HG03378 (cell line): ENCODE data around the gene USP7.
A peak's percentile ranks its signal among the peaks of the same experiment; 100 is the strongest.
"Not testable (repeated sequence)": the region's sequence is repeated elsewhere in the genome, so short reads cannot be mapped to it uniquely, and the experiment has no call there.

ENCODE experiments used
- ATAC-seq: cut with Tn5 transposase; IDR thresholded peaks from one replicate; pipeline ENCODE4 v1.9.1; 2021; ENCODE audit warnings: mild to moderate bottlenecking, moderate library complexity; ENCODE audit not compliant: unreplicated experiment

USP7 gene

DNA sequence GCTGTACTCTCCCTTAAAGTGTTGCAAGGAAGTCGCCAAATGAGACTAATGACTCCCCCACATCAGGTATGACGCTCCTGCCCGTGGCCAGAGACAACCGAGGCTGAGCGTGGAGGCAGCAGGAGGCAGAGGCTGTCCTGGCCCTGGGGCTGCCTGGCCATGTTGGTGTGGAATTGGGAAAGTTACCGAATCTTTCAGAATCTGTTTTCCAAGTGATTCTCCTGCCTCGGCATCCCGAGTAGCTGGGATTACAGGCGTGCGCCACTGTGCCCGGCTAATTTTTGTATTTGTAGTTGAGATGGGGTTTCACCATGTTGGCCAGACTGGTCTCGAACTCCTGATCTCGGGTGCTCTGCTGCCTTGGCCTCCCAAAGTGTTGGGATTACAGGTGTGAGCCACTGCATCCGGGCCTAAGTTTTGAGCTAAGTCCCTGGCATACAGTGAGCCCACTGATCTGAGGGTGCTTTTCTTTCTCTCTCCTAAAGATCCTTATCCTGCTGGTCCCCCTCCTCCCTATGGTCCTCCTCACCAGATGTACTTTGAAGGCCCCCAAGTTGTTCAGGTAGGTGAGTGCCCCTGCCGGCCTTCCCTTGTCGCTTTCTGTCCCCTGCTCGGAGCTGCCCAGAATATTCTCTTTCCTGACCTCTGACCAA, 80.9 kb downstream of the USP7 start:
- no peak for ATAC-seq

GRCh38 chr16:8882041-8882617, 81.6 kb downstream of the USP7 start, which contains the start of gene LITAFD:
LITAFD (plus strand) TSS chr16:8882351; CDS start chr16:8884356, 2,005 bp downstream.
- no peak for ATAC-seq

GRCh38 chr16:8880839-8881510, 82.7 kb downstream of the USP7 start:
- ATAC-seq: no peak

DNA sequence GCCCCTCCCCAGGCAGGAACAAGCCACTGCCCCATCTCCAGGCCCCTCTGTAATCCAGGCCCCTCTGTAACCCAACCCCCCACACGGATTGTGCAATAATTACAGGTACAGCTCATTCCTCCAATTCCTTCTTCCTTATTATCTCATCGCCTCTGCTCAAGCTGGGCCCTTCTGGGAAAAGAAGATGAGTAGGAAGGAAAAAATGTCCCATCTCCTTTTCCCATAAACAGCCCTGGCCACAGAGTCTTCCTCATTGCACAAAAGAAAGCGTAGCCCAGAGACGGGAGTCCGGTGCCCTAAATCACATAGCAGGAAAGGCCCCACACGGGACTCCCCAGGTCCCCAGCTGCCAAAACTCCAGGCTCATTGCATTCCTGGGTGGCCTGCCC, 85.2 kb downstream of the USP7 start:
- ATAC-seq: no peak

GRCh38 chr16:8877894-8878522, 85.7 kb downstream of the USP7 start:
- ATAC-seq: no peak

GRCh38 chr16:8875317-8875716, 88.4 kb downstream of the USP7 start:
- not testable (repeated sequence) for ATAC-seq

GRCh38 chr16:8874388-8874787, 89.3 kb downstream of the USP7 start:
- no peak for ATAC-seq

DNA sequence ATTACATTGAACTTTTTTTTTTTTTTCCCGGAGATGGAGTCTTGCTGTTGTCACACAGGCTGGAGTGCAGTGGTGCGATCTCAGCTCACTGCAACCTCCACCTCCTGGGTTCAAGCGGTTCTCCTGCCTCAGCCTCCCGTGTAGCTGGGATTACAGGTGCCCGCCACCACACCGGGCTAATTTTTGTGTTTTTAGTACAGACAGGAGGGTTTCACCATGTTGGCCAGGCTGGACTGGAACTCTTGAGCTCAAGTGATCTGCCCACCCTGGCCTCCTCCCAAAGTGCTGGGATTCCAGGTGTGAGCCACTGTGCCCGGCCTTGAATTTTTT, 89.9 kb downstream of the USP7 start:
- not testable (repeated sequence) for ATAC-seq

GRCh38 chr16:8872967-8873865, 90.5 kb downstream of the USP7 start:
- no peak for ATAC-seq

DNA sequence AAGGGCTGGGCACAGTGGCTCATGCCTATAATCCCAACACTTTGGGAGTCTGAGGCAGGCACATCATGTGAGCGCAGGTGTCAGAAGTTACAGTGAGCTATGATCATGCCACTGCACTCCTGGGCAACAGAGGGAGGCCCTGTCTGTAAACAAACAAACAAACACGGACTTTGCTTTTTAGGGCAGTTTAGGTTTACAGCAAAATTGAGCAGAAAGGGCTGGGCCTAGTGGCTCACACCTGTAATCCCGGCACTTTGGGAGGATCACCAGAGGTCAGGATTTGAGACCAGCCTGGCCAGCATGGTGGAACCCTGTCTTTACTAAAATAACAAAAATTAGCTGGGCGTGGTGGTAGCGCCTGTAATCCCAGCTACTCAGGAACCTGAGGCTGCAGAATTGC, 91.6 kb downstream of the USP7 start:
- no peak for ATAC-seq

DNA sequence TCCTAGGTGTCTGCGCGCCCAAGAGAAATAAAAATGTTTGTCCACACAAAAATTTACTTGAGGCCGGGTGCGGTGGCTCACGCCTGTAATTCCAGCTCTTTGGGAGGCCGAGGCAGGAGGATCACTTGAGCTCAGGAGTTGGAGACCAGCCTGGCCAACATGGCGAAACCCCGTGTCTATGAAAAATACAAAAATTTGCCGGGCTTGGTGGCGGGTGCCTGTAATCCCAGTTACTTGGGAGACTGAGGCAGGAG, 93.8 kb downstream of the USP7 start:
- not testable (repeated sequence) for ATAC-seq

DNA sequence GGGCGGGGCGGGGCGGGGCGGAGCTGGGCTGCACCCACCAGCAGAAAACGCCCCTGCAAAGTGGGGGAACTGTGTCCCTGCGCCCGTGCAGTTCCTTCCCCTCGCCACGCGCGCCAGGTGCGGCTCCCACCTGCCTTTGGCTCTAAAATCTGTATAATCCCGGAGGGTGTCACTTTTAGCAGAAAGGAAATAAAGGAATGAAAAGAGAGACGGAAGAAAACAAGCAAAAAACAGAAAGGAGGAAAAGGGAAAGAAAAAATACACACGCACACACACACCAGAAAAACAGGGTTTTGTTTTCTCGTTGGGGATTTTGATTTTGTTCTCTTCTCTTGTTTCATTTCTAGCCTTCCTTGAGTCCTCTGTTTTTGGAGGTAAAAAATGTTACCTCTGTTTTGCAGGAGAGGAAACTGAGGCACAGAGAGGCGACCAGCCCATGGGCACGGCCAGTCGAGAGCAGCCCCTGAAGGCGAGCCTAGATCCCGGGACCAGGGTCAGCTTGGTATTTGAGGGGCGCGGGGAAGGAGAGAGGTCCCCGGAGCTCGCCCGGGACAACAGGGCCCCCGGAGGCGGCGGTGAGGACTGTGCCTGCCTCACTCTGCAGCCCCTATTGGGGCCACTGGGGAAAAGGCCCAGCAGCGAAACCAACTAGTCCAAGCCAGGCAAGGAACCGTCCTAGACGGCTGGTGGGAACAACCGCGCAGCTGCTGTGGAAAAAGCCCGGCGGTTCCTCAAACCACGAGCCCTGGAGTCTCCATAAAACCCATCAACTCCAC, 94.3 kb downstream of the USP7 start:
- no peak for ATAC-seq

GRCh38 chr16:8868416-8869211, 95.1 kb downstream of the USP7 start, which contains the start of gene CARHSP1:
CARHSP1 (minus strand) TSS chr16:8869006; CDS start chr16:8859328, 9,678 bp downstream.
- peak; percentile 65 for ATAC-seq

- ATAC-seq: no peak
Observed at GRCh38 chr16:8867932-8868415, 95.7 kb downstream of the USP7 start.

GRCh38 chr16:8867216-8867931, 96.3 kb downstream of the USP7 start:
- ATAC-seq: no peak

- ATAC-seq: no peak
Observed at GRCh38 chr16:8866884-8867215, 96.9 kb downstream of the USP7 start.

- ATAC-seq: no peak
Observed at GRCh38 chr16:8866118-8866883, 97.4 kb downstream of the USP7 start.
